NCI-H1436 (cell line): ENCODE measurements around the gene SGCD.
A peak's percentile ranks its signal among the peaks of the same experiment; 100 is the strongest.

ENCODE experiments used
- DNase-seq: peaks from one replicate; lab custom pipeline; 2025; lab: John Stamatoyannopoulos, UW

SGCD gene

GRCh38 chr5:156513123-156513815 lies 186.3 kb downstream of the SGCD start:
- no peak for DNase-seq

- DNase-seq: no peak
Measured at GRCh38 chr5:156515121-156515520, 188.2 kb downstream of the SGCD start.

GRCh38 chr5:156515803-156516360 lies 188.9 kb downstream of the SGCD start:
- no peak for DNase-seq

- peak; percentile 41 for DNase-seq
Measured at GRCh38 chr5:156522651-156523529, 195.9 kb downstream of the SGCD start.

- DNase-seq: no peak
Measured at GRCh38 chr5:156523607-156524006, 196.6 kb downstream of the SGCD start.

GRCh38 chr5:156526081-156526925 lies 199.3 kb downstream of the SGCD start:
- DNase-seq: no peak

- no peak for DNase-seq
Measured at GRCh38 chr5:156527611-156528010, 200.6 kb downstream of the SGCD start.

GRCh38 chr5:156528673-156529072 lies 201.7 kb downstream of the SGCD start:
- DNase-seq: no peak

- no peak for DNase-seq
Measured at GRCh38 chr5:156529892-156530291, 202.9 kb downstream of the SGCD start.

GRCh38 chr5:156531199-156531598 lies 204.2 kb downstream of the SGCD start:
- no peak for DNase-seq

- no peak for DNase-seq
Measured at GRCh38 chr5:156532921-156533320, 206.0 kb downstream of the SGCD start.

GRCh38 chr5:156534085-156534484 lies 207.1 kb downstream of the SGCD start:
- no peak for DNase-seq

GRCh38 chr5:156534906-156535485 lies 208.0 kb downstream of the SGCD start:
- DNase-seq: no peak

- DNase-seq: no peak
Measured at GRCh38 chr5:156540491-156540890, 213.5 kb downstream of the SGCD start.

GRCh38 chr5:156541582-156541981 lies 214.6 kb downstream of the SGCD start:
- DNase-seq: no peak

- DNase-seq: peak; percentile 6
Measured at GRCh38 chr5:156543348-156544145, 216.6 kb downstream of the SGCD start.

GRCh38 chr5:156552855-156553358 lies 225.9 kb downstream of the SGCD start:
- no peak for DNase-seq

GRCh38 chr5:156556666-156557406 lies 229.9 kb downstream of the SGCD start:
- DNase-seq: no peak

- peak; percentile 32 for DNase-seq
Measured at GRCh38 chr5:156560002-156560401, 233.0 kb downstream of the SGCD start.

GRCh38 chr5:156561651-156562050 lies 234.7 kb downstream of the SGCD start:
- no peak for DNase-seq
